OCI-LY3 (cell line): Measurements from ENCODE around the gene RBM33.

Experiments
- CTCF ChIP-seq: fragments of 200-600, 300-600 bp; sonication (generic); IDR thresholded peaks from 2 replicates; pipeline ENCODE4 v1.5.1; 2014; ENCODE audit warnings: antibody characterized with exemption, low read length, low read depth
- EZH2phosphoT487 ChIP-seq: fragments of 200-600 bp; shearing (Covaris generic); IDR thresholded peaks from 2 replicates; pipeline ENCODE4 v1.6.1; 2018; ENCODE audit warnings: antibody characterized with exemption, mixed run types, low read depth

- TF ChIP-seq CTCF: no peak
- no peak for TF ChIP-seq EZH2phosphoT487
These were observed 61.9 kb downstream of the RBM33 start for GRCh38 chr7:155706376-155706775.
